Chondrocyte (in vitro differentiated cells): ENCODE measurements around the gene SLC9A5. TPM values are rescaled to one million over a fixed set of nuclear protein-coding genes. Genes with fewer than 3 reads are reported as not detected.

ENCODE experiments used
- DNase-seq: peaks from one replicate; pipeline ENCODE4 v3.0.0; 2021; ENCODE audit warnings: mixed read lengths, low spot score
- H3K27ac Mint-ChIP-seq: one replicate; pipeline ENCODE4 v1.8.0; 2021; ENCODE audit warnings: mild to moderate bottlenecking, moderate library complexity, mixed read lengths; ENCODE audit not compliant: unreplicated experiment
- H3K27me3 Mint-ChIP-seq: 2 replicates; pipeline ENCODE4 v1.8.0; 2021; ENCODE audit warnings: low read depth, mixed read lengths
- H3K36me3 Mint-ChIP-seq: 2 replicates; pipeline ENCODE4 v1.8.0; 2021; ENCODE audit warnings: low read depth, mixed read lengths
- H3K4me1 Mint-ChIP-seq: 2 replicates; pipeline ENCODE4 v1.8.0; 2021; ENCODE audit warnings: low read depth, mild to moderate bottlenecking, mixed read lengths
- H3K4me3 Mint-ChIP-seq: one replicate; pipeline ENCODE4 v1.8.0; 2021; ENCODE audit warnings: mild to moderate bottlenecking, moderate library complexity, mixed read lengths; ENCODE audit not compliant: unreplicated experiment
- H3K9me3 Mint-ChIP-seq: 2 replicates; pipeline ENCODE4 v1.8.0; 2021; ENCODE audit warnings: low read depth, mixed read lengths
- total RNA-seq: library from RNA; stranded (reverse); gene quantifications from 3 replicates; pipeline ENCODE4 v1.2.1, GENCODE V29; 2021
- TF ChIP-seq, protein P1 (sequence below): fragments of 200-600 bp; sonication (generic); IDR thresholded peaks from 2 replicates; pipeline ENCODE4 v1.5.0; 2021; ENCODE audit warnings: antibody characterized with exemption, mild to moderate bottlenecking, moderate library complexity

The SLC9A5 gene
- total RNA-seq, 1 donor from 2014 or later: 3.0 TPM

DNA sequence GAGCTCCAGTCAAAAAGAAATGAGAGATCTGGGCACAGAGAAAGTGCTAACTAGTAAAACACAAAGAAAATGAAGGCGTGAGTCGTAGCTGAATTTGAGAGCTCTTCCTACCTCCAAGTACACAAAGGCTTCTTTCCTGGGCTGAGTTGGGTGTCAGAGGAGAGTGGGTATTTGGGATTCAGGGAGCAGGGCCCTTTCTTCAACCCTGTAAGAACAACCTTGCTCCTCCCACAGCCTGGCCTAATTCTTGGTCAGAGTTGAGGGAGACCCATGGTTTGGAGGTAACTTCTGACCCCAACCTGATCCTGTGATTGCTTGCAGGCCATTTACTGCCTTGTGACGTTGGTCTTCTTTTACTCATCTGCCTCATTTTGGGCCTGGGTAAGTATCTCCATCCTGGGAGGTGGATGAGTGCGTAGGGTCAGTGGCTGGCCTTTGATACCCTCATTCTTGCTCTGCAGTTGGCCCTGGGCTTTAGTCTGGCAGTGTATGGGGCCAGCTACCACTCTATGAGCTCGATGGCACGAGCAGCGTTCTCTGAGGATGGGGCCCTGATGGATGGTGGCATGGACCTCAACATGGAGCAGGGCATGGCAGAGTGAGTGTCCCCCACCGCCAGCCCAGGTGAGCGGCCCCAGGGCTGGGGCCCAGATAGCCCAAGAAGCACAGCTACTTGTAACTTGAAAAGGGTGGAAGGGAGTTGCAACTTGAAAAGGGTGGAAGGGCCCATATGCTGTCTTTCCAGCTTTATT lies 20.6 kb upstream of the SLC9A5 start:
- peak overlapping the region; percentile 99 for H3K27ac Mint-ChIP-seq
- H3K9me3 Mint-ChIP-seq: no peaks in the 10 kb centered on the region
- H3K27me3 Mint-ChIP-seq: no peaks in the 10 kb centered on the region
- peaks cover 19% of the 10 kb centered on the region for H3K36me3 Mint-ChIP-seq
- TF ChIP-seq, protein P1, sequence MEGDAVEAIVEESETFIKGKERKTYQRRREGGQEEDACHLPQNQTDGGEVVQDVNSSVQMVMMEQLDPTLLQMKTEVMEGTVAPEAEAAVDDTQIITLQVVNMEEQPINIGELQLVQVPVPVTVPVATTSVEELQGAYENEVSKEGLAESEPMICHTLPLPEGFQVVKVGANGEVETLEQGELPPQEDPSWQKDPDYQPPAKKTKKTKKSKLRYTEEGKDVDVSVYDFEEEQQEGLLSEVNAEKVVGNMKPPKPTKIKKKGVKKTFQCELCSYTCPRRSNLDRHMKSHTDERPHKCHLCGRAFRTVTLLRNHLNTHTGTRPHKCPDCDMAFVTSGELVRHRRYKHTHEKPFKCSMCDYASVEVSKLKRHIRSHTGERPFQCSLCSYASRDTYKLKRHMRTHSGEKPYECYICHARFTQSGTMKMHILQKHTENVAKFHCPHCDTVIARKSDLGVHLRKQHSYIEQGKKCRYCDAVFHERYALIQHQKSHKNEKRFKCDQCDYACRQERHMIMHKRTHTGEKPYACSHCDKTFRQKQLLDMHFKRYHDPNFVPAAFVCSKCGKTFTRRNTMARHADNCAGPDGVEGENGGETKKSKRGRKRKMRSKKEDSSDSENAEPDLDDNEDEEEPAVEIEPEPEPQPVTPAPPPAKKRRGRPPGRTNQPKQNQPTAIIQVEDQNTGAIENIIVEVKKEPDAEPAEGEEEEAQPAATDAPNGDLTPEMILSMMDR: no peak
- H3K4me3 Mint-ChIP-seq: peak overlapping the region; percentile 98
- peaks cover 31% of the 10 kb centered on the region for H3K4me1 Mint-ChIP-seq
- no peak for DNase-seq

DNA sequence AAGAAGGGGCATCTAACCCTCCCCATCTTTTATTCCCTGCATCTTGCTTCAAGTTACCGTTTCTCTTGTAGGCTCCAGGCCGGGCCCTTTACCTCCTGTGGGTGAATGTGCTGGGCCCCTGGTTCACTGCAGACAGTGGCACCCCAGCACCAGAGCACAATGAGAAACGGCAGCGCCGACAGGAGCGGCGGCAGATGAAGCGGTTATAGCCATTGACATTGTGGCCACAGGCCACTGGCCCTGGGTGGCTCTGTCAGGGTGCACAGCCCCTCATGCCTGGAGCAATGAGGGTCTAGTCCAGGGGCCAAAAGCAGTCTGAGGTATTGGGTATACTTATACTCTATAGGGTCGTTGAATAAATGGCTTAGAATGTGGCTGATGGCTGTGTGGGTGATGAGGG lies 19.9 kb upstream of the SLC9A5 start:
- Mint-ChIP-seq H3K9me3 (no peaks in the 10 kb centered on the region), H3K27ac (no peak overlapping the region), H3K4me3 (peak overlapping the region; percentile 33), H3K4me1 (peaks cover 31% of the 10 kb centered on the region), H3K27me3 (no peaks in the 10 kb centered on the region), H3K36me3 (peaks cover 22% of the 10 kb centered on the region)
- TF ChIP-seq, protein P1: no peak
- no peak for DNase-seq

DNA sequence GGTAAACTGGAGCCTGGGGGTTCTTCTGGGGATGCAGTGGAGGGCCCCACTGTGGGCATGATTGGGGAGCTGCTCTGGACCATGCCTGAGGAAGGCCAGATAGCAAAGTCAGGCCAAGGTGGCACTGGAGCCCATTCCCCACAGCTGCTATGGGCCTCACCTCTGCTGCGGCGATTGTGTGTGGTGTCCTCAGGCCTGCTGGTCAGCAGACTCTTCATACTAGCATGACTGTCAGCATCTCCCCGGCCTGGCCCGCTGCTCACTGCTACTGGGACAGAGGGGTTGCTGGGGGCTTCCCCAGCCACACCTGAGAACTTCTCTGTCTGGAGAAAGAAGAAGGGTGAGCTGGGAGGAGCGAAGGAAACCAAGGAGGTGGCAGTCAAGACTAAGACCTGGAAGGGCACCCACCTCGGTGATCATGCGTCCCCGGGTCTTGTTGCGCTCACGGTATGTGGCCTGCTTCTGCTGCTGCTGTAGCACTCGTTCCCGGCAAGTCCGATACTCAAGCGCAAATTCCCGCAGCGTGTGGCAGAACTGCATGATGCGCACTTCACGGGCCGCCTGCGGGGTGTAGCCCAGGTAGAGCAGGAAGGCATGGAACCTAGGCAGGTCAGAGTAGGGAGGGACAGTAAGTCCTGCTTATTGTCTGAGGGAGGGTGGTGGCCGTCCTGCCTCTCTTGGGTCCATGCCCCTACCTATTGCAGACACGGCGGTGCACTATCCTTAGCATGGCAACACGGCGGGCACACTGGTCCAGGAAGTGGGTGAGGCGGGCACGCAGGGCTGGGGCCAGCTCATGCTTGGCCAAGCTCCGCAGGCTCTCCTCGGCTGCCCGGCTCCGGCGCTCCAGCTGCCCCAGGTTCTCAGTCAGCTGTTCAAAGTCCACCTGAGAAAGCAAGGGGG lies 18.6 kb upstream of the SLC9A5 start:
- no peak for DNase-seq
- Mint-ChIP-seq H3K4me1 (peaks cover 31% of the 10 kb centered on the region), H3K9me3 (no peaks in the 10 kb centered on the region), H3K27ac (no peak overlapping the region), H3K27me3 (no peaks in the 10 kb centered on the region), H3K4me3 (no peak overlapping the region), H3K36me3 (peaks cover 22% of the 10 kb centered on the region)
- TF ChIP-seq, protein P1: no peak

DNA sequence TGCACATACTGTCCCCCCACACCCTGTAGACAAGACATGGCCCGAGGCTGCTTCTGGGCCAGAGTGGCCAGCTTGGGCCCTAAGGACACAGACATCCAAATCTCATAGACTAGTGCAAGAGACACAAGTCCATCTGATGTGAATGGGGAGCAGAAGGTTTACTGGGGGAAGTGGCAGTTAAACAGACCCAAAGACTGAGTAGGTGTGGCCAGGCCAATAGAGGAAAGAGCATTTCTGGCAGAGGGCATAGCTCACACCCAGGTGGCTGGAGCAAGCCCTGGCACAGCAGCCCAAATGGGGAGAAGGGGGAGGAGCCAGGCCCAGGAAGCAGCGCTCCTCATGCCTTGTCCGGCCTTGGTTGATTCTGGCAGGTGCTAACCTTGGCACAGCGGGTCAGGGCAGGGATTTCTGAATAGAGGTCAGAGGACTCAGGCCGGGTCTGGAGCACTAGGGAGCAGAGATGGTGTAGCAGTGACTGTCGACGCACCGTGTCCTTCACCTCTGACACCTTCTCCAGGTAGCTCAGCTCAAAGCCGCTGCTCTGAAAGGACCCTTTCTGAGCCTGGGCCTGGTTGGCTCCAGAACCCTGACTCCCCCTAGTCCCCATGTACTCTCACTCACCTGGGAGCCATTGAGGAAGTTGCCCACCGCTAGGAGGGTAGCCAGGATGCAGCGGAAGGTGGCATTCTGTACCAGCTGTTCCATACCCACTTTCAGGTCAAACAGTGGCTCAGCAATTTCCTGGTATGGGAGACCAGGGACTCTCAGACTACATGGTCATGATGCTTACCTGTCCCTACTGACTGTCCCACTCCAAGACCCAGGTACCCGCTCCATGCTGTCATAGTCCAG lies 17.7 kb upstream of the SLC9A5 start:
- no peak for DNase-seq
- Mint-ChIP-seq H3K4me1 (peaks cover 22% of the 10 kb centered on the region), H3K27me3 (no peaks in the 10 kb centered on the region), H3K4me3 (no peak overlapping the region), H3K36me3 (peaks cover 23% of the 10 kb centered on the region), H3K9me3 (no peaks in the 10 kb centered on the region), H3K27ac (no peak overlapping the region)
- TF ChIP-seq, protein P1: no peak

DNA sequence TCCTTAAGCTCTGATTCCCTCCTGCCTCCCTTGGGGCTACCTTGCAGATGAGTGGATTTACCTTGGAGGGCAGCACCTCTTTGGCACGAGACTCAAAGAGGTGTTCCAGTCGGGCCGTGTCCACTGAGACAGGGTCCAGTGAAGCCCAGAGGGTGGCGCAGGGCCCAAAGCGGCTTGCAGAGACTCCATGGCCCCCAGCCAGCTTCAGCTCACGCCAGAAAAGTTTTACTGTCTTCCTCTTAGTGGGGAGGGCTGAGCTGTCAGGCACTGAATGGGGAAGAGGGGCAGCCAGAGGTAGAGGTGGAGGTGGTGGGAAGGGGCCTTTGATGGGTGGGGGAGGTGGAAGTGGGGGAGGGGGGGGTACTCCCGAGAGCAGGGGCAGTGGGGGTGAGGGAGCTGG lies 15.2 kb upstream of the SLC9A5 start:
- no peaks in the 10 kb centered on the region for H3K27me3 Mint-ChIP-seq
- DNase-seq: no peak
- no peak overlapping the region for H3K27ac Mint-ChIP-seq
- H3K4me1 Mint-ChIP-seq: no peaks in the 10 kb centered on the region
- peaks cover 33% of the 10 kb centered on the region for H3K36me3 Mint-ChIP-seq
- no peak overlapping the region for H3K4me3 Mint-ChIP-seq
- TF ChIP-seq, protein P1: no peak
- H3K9me3 Mint-ChIP-seq: no peaks in the 10 kb centered on the region
